Activated naive CD4-positive, alpha-beta T cell treated with anti-CD3 and anti-CD28 coated beads for 36 hours (primary cell): ENCODE measurements around the gene GPRIN3. TPM values are rescaled to one million over a fixed set of nuclear protein-coding genes. Genes with fewer than 3 reads are reported as not detected.
A peak's percentile ranks its signal among the peaks of the same experiment; 100 is the strongest.
"Not testable (repeated sequence)": the region's sequence is repeated elsewhere in the genome, so short reads cannot be mapped to it uniquely, and the experiment has no call there.

Source experiments
- CTCF ChIA-PET: fragments of 350-600 bp; sonication (Branson Sonifier 250); formaldehyde crosslinking; loops from one replicate; lab custom pipeline; 2021; ENCODE audit warnings: antibody characterized with exemption; lab: Charles Lee
- DNase-seq: peaks from one replicate; pipeline ENCODE4 v3.0.0-alpha.2; 2020
- H3K27ac Mint-ChIP-seq: one replicate; pipeline ENCODE4 v1.8.0; 2021; ENCODE audit warnings: mild to moderate bottlenecking, mixed read lengths
- H3K27me3 Mint-ChIP-seq: one replicate; pipeline ENCODE4 v1.8.0; 2021; ENCODE audit warnings: low read depth, mixed read lengths
- H3K36me3 Mint-ChIP-seq: one replicate; pipeline ENCODE4 v1.8.0; 2021; ENCODE audit warnings: low read depth, mixed read lengths
- H3K4me1 Mint-ChIP-seq: one replicate; pipeline ENCODE4 v1.8.0; 2021; ENCODE audit warnings: low read depth, mixed read lengths
- H3K4me3 Mint-ChIP-seq: one replicate; pipeline ENCODE4 v1.8.0; 2021; ENCODE audit warnings: mild to moderate bottlenecking, moderate library complexity, mixed read lengths
- H3K9me3 Mint-ChIP-seq: one replicate; pipeline ENCODE4 v1.8.0; 2021; ENCODE audit warnings: mixed read lengths
- intact Hi-C: fragments of 100-400 bp; cut with micrococcal nuclease; formaldehyde crosslinking; loops from one replicate; pipeline ENCODE4 v1.15.1; 2023
- total RNA-seq, 2 experiments: library from RNA; stranded (reverse); gene quantifications; one replicate each; pipeline ENCODE4 v1.2.3, GENCODE V29; 2021

Gene GPRIN3
- total RNA-seq, 2 experiments from 2014 or later, result 8.6 to 8.8 TPM

DNA sequence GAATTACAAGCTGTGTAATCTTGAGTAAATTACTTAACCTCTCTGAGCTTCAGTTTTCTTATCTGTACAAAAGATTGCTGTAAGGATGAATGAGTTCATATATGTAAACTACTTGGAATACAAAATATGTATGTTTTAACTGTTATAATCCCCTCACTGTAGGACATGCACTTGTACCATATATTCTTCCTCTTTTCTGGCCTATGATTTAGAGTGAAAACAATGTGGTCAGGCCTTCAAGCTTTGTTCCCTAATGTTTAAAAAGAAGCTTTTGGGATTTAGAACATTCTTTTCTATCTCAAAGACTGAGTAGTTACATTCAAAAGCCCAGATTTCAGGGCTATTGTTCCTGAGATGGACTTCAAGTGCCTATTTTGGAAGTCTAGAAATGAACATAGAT lies 26.7 kb upstream of the GPRIN3 start:
- Mint-ChIP-seq H3K27ac (no peak overlapping the region), H3K4me1 (peaks cover 8% of the 10 kb centered on the region), H3K9me3 (no peaks in the 10 kb centered on the region), H3K36me3 (no peaks in the 10 kb centered on the region), H3K4me3 (no peak overlapping the region), H3K27me3 (no peaks in the 10 kb centered on the region)
- intact Hi-C loops, result no loop called here
- no peak for DNase-seq
- CTCF ChIA-PET, result interaction anchor here (0.7 to 1.1 kb wide), 2 partner anchors 79 kb away, joined by 3 read pairs; no protein-coding TSS in a partner anchor

DNA sequence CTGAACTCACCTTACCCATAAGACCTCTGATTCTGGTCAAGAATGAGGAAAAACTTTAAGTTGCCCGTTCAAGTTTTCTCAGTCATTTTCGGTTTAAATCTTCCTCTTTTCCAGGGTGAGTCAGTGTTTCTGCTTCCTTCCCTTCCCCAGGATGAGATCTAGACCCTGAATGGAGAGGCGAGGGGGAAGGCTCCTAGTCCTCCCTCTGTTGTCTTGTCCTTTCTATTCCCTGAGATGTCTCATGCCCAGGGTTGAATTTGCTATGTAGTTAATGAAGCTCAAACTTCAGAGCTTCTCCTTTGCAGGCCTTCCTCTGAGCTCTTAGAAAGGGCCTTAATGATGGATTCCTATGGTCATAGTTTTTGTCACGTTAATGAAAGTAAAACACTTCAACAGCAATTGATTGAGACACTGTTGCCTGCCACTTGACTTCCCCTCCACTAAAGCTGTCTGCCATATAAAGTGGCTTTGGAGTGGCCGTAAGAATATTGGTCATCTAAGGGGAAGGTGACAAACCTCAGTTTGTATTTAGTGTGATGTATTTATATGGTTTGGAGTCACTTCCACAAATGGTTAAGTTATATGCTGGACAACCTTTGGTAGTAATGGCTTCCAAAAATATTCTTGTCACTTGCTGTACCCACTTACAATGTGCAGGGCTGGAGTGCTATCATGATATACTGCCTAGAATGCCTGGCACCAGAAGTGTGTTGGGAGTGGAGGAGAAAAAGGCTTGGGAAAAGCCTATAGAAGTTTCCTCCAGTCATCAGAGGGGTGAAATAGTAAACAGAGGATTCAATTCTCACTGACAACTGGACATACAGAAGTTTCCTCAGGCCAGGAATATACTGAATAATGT lies 24.3 kb upstream of the GPRIN3 start:
- H3K9me3 Mint-ChIP-seq, result peaks cover 2% of the 10 kb centered on the region
- H3K27me3 Mint-ChIP-seq, result no peaks in the 10 kb centered on the region
- no peak overlapping the region for H3K4me3 Mint-ChIP-seq
- no peak for DNase-seq
- H3K36me3 Mint-ChIP-seq, result no peaks in the 10 kb centered on the region
- intact Hi-C loops, result no loop called here
- CTCF ChIA-PET, result no interaction called here
- H3K4me1 Mint-ChIP-seq, result peaks cover 3% of the 10 kb centered on the region
- H3K27ac Mint-ChIP-seq, result no peak overlapping the region

DNA sequence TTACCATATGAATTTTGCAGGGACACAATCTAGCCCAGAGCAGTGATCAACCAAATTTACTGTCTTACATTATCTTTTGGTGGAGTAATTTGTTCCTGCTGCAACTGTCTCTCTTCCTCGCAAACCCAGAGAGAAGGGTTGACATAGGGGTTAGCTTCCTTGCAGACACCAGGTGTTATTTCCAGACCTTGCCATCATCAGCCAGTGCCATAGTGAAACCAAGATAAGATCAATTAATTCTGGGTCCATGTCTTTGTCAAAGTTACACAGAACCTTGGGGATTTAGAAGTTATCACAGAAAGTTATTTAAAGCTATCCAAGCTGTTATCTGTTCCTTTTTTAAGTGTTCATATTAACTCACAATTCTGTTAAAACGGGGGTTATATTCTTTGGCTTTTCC lies 23.6 kb upstream of the GPRIN3 start:
- Mint-ChIP-seq H3K36me3 (no peaks in the 10 kb centered on the region), H3K27ac (no peak overlapping the region), H3K27me3 (no peaks in the 10 kb centered on the region), H3K4me1 (no peaks in the 10 kb centered on the region), H3K4me3 (no peak overlapping the region), H3K9me3 (peaks cover 2% of the 10 kb centered on the region)
- intact Hi-C loops, result no loop called here
- no peak for DNase-seq
- CTCF ChIA-PET, result no interaction called here

DNA sequence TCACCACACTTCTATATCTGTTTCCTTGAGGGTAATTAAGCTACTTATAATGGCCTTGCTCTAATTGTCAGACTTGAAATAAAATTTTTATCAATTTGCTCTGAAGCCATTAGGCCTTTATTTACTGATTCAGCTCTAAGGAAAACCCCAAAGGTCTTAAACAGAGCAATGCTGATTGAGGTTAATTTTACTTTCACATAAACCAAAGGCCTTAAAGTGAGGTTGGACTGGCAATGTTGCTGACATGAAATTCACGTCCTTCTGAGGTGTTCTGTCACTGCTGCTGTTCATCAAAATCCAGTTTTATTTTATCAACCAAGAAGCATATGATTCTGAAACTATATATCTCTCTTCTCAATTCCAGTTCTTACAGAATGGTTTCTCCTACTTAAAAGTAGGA lies 21.7 kb upstream of the GPRIN3 start:
- H3K27ac Mint-ChIP-seq, result no peak overlapping the region
- peaks cover 2% of the 10 kb centered on the region for H3K9me3 Mint-ChIP-seq
- no peak overlapping the region for H3K4me3 Mint-ChIP-seq
- peaks cover 5% of the 10 kb centered on the region for H3K4me1 Mint-ChIP-seq
- no peaks in the 10 kb centered on the region for H3K27me3 Mint-ChIP-seq
- CTCF ChIA-PET, result no interaction called here
- no peaks in the 10 kb centered on the region for H3K36me3 Mint-ChIP-seq
- intact Hi-C loops, result no loop called here
- no peak for DNase-seq

DNA sequence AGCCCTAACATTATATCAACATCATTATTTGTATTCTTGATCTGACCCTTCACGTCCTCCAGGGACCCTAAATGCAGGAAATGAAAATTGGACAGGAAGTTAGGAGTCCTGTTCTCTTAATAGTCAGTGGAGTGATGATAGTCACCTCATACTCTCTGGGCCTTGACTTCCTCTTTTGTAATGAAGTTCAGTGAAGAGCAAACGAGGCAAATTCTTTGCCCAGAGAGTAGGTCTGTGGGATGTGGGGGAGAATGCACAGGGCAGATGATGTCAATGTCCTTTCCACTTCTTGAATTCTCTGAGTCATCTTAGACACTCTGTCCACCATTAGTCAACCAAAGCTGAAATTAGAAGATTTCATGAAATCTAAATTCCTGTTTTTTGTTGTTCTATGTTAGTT lies 17.1 kb upstream of the GPRIN3 start:
- Mint-ChIP-seq H3K4me3 (no peak overlapping the region), H3K27me3 (no peaks in the 10 kb centered on the region), H3K36me3 (no peaks in the 10 kb centered on the region), H3K27ac (no peak overlapping the region), H3K4me1 (peaks cover 8% of the 10 kb centered on the region), H3K9me3 (peaks cover 2% of the 10 kb centered on the region)
- DNase-seq, result no peak
- CTCF ChIA-PET, result interaction anchor here (0.8 kb wide), 1 partner anchor 18 kb away, joined by 4 read pairs; no protein-coding TSS in a partner anchor
- intact Hi-C loops, result no loop called here

DNA sequence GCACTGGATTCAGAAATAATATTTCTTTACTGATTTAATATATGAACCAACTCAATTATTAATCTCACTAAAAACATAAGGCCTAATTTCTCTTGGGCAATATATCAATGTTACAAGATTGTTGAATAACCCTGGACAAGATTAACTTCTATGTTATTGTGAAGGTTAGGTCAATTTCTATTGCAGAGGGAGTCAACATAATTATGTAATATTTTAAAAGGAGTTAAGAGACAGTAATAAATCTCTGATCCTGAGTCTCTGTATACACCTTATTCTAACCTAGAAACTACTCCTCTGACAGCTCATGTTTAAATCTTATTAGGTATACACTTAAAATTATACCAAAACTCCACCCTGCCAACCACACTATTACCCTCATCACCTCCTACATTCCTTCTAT lies 15.1 kb upstream of the GPRIN3 start:
- intact Hi-C loops, result no loop called here

DNA sequence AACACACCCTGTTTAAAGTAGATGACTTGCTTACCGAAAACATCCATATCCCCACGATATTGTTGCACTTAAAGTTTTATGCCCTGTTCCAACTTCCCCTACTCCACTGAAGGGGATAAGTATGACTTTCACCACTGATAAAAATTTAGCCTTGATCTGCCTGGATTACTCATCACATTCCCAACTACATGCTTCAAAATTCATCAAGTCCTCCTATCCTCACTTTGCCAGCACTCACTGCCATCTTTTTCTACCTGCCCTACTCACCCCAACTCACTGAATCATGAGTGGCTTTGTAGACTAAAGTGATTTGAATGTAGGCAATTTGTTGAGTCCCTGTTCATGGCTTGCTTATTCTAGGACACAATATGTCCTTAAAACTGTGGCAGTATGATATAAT lies 12.2 kb upstream of the GPRIN3 start:
- Mint-ChIP-seq H3K27me3 (no peaks in the 10 kb centered on the region), H3K4me1 (peaks cover 40% of the 10 kb centered on the region), H3K36me3 (no peaks in the 10 kb centered on the region), H3K9me3 (no peaks in the 10 kb centered on the region), H3K4me3 (no peak overlapping the region), H3K27ac (no peak overlapping the region)
- CTCF ChIA-PET, result no interaction called here
- intact Hi-C loops, result no loop called here
- DNase-seq, result no peak

More for the DNA sequence above, 15.1 kb upstream of the GPRIN3 start:
- CTCF ChIA-PET, result no interaction called here
- H3K4me3 Mint-ChIP-seq, result no peak overlapping the region
- no peaks in the 10 kb centered on the region for H3K27me3 Mint-ChIP-seq
- H3K36me3 Mint-ChIP-seq, result no peaks in the 10 kb centered on the region
- no peak overlapping the region for H3K27ac Mint-ChIP-seq
- H3K4me1 Mint-ChIP-seq, result peaks cover 25% of the 10 kb centered on the region
- no peak for DNase-seq
- H3K9me3 Mint-ChIP-seq, result peaks cover 2% of the 10 kb centered on the region

DNA sequence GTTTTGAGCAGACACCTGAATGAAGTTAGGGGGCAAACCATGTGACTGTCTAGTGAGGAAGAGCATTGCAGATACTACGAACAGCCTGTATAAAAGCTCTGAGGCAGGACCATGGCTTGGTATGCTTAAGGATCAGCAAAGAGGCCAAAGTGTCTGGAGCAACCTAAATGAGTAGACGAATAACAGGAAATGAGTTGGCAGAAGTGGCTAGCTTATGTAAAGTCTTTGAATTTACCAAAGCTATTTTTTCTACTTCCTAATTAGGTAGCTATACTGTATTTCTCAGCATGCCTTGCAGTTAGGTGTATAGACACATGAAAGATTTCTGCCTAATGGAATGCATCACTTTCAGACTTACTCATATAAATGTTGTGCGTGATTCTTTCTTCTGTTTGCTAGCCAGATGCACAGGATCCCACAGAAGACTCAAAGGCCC lies 9.3 kb upstream of the GPRIN3 start:
- no peaks in the 10 kb centered on the region for H3K36me3 Mint-ChIP-seq
- intact Hi-C loops, result loop anchor here (1.0 kb wide), 4 partner anchors 10 to 49 kb away; partner anchors contain the start of gene GPRIN3
- H3K4me1 Mint-ChIP-seq, result peaks cover 37% of the 10 kb centered on the region
- peak; percentile 31 for DNase-seq
- H3K27ac Mint-ChIP-seq, result peak overlapping the region; percentile 74
- H3K27me3 Mint-ChIP-seq, result no peaks in the 10 kb centered on the region
- no peaks in the 10 kb centered on the region for H3K9me3 Mint-ChIP-seq
- H3K4me3 Mint-ChIP-seq, result peak overlapping the region; percentile 25
- CTCF ChIA-PET, result interaction anchor here (0.9 to 2.4 kb wide), 5 partner anchors 8 to 77 kb away, joined by 3 to 9 read pairs (median 4); partner anchors contain the start of gene GPRIN3

DNA sequence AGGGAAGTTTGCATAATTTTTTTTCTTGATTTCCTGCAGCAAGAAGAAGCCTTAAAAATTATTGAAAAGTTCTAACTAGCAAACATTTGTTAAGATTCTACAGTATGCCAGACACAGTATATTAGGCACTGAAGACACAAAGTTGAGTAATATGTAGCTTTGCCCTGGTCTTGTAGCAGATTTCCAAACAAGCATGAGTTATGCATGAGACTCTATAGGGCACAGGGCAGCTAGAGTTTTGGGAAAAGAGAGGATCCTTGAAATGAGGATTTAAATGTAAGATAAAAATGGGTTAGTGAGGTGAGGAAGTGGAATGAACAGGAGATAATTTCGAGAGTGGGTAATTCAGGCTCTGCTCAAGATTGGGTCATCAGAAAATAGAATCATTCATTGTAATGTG lies 8.6 kb upstream of the GPRIN3 start:
- DNase-seq, result no peak

DNA sequence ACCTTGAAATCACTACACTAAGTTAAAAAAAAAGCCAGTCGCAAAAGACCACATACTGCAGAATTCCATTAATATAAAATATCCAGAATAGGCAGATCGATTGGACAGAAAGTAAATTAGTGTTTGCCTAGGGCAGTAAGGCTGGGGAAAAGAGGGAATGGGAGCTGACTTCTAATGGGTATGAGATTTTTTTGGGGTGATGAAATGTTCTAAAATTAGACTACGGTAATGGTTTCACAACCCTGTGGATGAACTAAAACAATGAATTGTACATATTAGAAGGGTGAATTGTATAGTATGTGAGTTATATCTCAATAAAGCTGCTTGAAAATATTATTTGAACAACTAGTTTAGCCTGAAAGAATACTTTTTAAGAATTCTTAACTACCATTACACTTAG lies 6.7 kb upstream of the GPRIN3 start:
- Mint-ChIP-seq H3K4me1 (peaks cover 43% of the 10 kb centered on the region), H3K27me3 (no peaks in the 10 kb centered on the region), H3K4me3 (no peak overlapping the region), H3K27ac (no peak overlapping the region), H3K9me3 (no peaks in the 10 kb centered on the region), H3K36me3 (no peaks in the 10 kb centered on the region)
- no peak for DNase-seq
- CTCF ChIA-PET, result no interaction called here
- intact Hi-C loops, result no loop called here

More for the DNA sequence above, 8.6 kb upstream of the GPRIN3 start:
- Mint-ChIP-seq H3K9me3 (no peaks in the 10 kb centered on the region), H3K27ac (peak overlapping the region; percentile 48), H3K27me3 (no peaks in the 10 kb centered on the region), H3K36me3 (no peaks in the 10 kb centered on the region), H3K4me1 (peaks cover 37% of the 10 kb centered on the region), H3K4me3 (no peak overlapping the region)
- CTCF ChIA-PET, result no interaction called here
- intact Hi-C loops, result no loop called here

DNA sequence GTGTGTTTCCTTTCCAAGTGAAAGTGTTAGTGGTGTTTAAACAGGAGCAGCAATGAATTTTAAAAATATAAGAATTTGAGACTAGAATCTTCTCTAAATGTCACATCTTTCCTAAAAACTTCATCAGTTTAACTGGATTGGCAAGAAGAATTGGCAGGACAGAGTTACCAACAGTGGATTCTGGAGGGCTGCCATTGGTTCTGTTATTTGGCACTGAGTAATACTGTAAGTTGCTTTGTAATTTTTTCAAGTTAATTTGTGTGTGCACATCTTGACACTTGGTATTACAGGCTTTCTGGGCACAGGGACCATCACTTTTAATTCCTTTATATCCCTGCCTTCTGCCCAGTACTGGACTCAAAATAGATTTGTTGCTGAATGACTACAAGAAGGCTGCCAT lies 4.5 kb upstream of the GPRIN3 start:
- no peak for DNase-seq
- Mint-ChIP-seq H3K36me3 (no peaks in the 10 kb centered on the region), H3K9me3 (no peaks in the 10 kb centered on the region), H3K4me1 (peaks cover 29% of the 10 kb centered on the region), H3K27me3 (no peaks in the 10 kb centered on the region), H3K4me3 (no peak overlapping the region), H3K27ac (no peak overlapping the region)
- CTCF ChIA-PET, result no interaction called here
- intact Hi-C loops, result no loop called here

DNA sequence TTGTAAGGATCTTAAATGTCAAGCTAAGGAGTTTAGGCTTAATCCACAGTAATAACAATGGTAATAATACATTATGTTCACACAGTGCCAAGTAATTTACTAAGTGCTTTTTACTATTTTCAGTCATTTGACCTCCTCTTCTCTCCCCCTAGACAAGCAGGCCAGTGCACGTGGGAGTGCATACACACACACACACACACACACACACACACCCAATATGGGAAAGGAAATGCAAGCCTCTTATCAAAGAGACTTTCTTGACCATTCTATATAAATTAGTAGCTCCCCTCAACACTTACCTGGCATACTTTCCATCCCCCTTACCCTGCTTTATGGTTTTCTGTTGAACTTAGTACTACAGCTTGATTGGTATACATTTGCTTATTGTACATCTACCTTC lies 3.8 kb upstream of the GPRIN3 start:
- intact Hi-C loops, result no loop called here

DNA sequence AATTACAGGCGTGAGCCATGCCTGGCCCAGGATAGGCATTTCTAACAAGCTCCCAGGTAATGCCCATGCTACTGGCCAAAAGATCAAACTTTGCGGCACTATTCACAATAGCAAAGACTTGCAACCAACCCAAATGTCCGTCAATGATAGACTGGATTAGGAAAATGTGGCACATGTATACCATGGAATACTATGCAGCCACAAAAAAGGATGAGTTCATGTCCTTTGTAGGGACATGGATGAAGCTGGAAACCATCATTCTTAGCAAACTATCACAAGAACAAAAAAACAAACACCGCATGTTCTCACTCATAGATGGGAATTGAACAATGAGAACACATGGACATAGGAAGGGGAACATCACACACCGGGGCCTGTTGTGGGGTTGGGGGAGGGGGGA lies 1.6 kb upstream of the GPRIN3 start:
- not testable (repeated sequence) for H3K9me3 Mint-ChIP-seq, H3K36me3 Mint-ChIP-seq, DNase-seq, H3K27ac Mint-ChIP-seq, H3K4me3 Mint-ChIP-seq, H3K27me3 Mint-ChIP-seq
- CTCF ChIA-PET, result interaction anchor here (1.0 kb wide), 1 partner anchor 8 kb away, joined by 3 read pairs; no protein-coding TSS in a partner anchor
- peaks cover 43% of the 10 kb centered on the region for H3K4me1 Mint-ChIP-seq
- intact Hi-C loops, result loop anchor here (10.0 kb wide), 1 partner anchor 784 kb away; the partner anchor contains the start of gene PYURF

More for the DNA sequence above, 3.8 kb upstream of the GPRIN3 start:
- no peaks in the 10 kb centered on the region for H3K9me3 Mint-ChIP-seq
- CTCF ChIA-PET, result interaction anchor here (0.7 to 0.9 kb wide), 2 partner anchors 22 to 103 kb away, joined by 3 to 4 read pairs; no protein-coding TSS in a partner anchor
- peaks cover 2% of the 10 kb centered on the region for H3K36me3 Mint-ChIP-seq
- no peak overlapping the region for H3K27ac Mint-ChIP-seq
- no peak for DNase-seq
- H3K27me3 Mint-ChIP-seq, result no peaks in the 10 kb centered on the region
- H3K4me3 Mint-ChIP-seq, result no peak overlapping the region
- H3K4me1 Mint-ChIP-seq, result peaks cover 29% of the 10 kb centered on the region
